ENCODE results near the gene IL5. TPM values are rescaled to one million over a fixed set of nuclear protein-coding genes. Genes with fewer than 3 reads are reported as not detected.
"Not testable (repeated sequence)": the region's sequence is repeated elsewhere in the genome, so short reads cannot be mapped to it uniquely, and the experiment has no call there.

The IL5 gene
- total and polyA plus RNA-seq, 7 experiments from 2014 or later: 1.2 TPM; not detected in 6

- Histone ChIP-seq H3K4me3 (ENCODE audit: low read length) (no peak overlapping the region), H3K4me1 (ENCODE audit: control insufficient read depth in 2 of 2, insufficient read depth in 2 of 2, low read length in 2 of 2) (peaks cover 4% of the 10 kb centered on the region in 2 donors), H3K9me3 (ENCODE audit: control insufficient read depth in 2 of 3, low read length in 3 of 3) (no peaks in the 10 kb centered on the region), H3K36me3 (ENCODE audit: control insufficient read depth in 2 of 3, insufficient read depth in 3 of 3, low read length in 3 of 3) (no peaks in the 10 kb centered on the region), H3K27ac (ENCODE audit: low read depth, low read length) (no peak overlapping the region), H3K27me3 (ENCODE audit: control insufficient read depth in 2 of 2, insufficient read depth in 2 of 2, low read length in 2 of 2) (no peaks in the 10 kb centered on the region)
- Mint-ChIP-seq H3K27me3 (peaks cover 0 to 8% (median 6%) of the 10 kb centered on the region in 5 donors), H3K4me3 (no peak overlapping the region), H3K4me1 (peaks cover 12 to 50% (median 16%) of the 10 kb centered on the region in 7 donors), H3K27ac (no peak overlapping the region), H3K36me3 (peaks cover 0 to 4% (median 0%) of the 10 kb centered on the region in 5 donors), H3K9me3 (no peaks in the 10 kb centered on the region)
- ChIA-PET POLR2A (interaction anchor here (0.6 to 2.1 kb wide), 2 partner anchors 30 to 293 kb away, joined by 3 to 5 read pairs; partner anchors contain the start of gene RAD50), CTCF (interaction anchor here (0.7 to 3.0 kb wide), 5 partner anchors 20 to 1295 kb away, joined by 3 to 22 read pairs (median 3); no protein-coding TSS in a partner anchor)
- intact Hi-C loops (cut with micrococcal nuclease): loop anchor here (1.0 to 10.0 kb wide), 11 partner anchors 29 to 358 kb away; partner anchors contain the start of gene RAD50 (in 1 of the 2)
- peak; percentile 62 for ATAC-seq
- DNase-seq: no peak
Measured at GRCh38 chr5:132526974-132527564, 16.3 kb downstream of the IL5 start.

- Mint-ChIP-seq H3K9me3 (no peaks in the 10 kb centered on the region), H3K4me3 (peak overlapping the region in 1 of 10 donors; percentile 15), H3K36me3 (peaks cover 0 to 7% (median 0%) of the 10 kb centered on the region in 5 donors), H3K4me1 (peaks cover 12 to 51% (median 16%) of the 10 kb centered on the region in 7 donors), H3K27me3 (peaks cover 0 to 1% (median under 1%) of the 10 kb centered on the region in 5 donors), H3K27ac (no peak overlapping the region)
- peaks cover 4% of the 10 kb centered on the region in 2 donors for H3K4me1 ChIP-seq (ENCODE audit: control insufficient read depth in 2 of 2, insufficient read depth in 2 of 2, low read length in 2 of 2)
- POLR2A ChIA-PET: interaction anchor here (0.6 to 2.1 kb wide), 2 partner anchors 30 to 294 kb away, joined by 3 to 5 read pairs; partner anchors contain the start of gene RAD50
- peak; percentile 81 for ATAC-seq
- H3K36me3 ChIP-seq (ENCODE audit: control insufficient read depth in 2 of 3, insufficient read depth in 3 of 3, low read length in 3 of 3): no peaks in the 10 kb centered on the region
- intact Hi-C loops (cut with micrococcal nuclease): loop anchor here (1.0 to 10.0 kb wide), 11 partner anchors 30 to 358 kb away; partner anchors contain the start of gene RAD50 (in 1 of the 2)
- no peaks in the 10 kb centered on the region for H3K27me3 ChIP-seq (ENCODE audit: control insufficient read depth in 2 of 2, insufficient read depth in 2 of 2, low read length in 2 of 2)
- H3K27ac ChIP-seq (ENCODE audit: low read depth, low read length): no peak overlapping the region
- no peak overlapping the region for H3K4me3 ChIP-seq (ENCODE audit: low read length)
- CTCF ChIA-PET: interaction anchor here (0.5 to 3.0 kb wide), 7 partner anchors 20 to 1296 kb away, joined by 3 to 22 read pairs (median 3); no protein-coding TSS in a partner anchor
- H3K9me3 ChIP-seq (ENCODE audit: control insufficient read depth in 2 of 3, low read length in 3 of 3): no peaks in the 10 kb centered on the region
- peak in 8 of 9 donors; percentile 14 to 67 (median 50) for DNase-seq
Measured at GRCh38 chr5:132526290-132526973, 16.9 kb downstream of the IL5 start.

- H3K36me3 ChIP-seq (ENCODE audit: control insufficient read depth in 2 of 3, insufficient read depth in 3 of 3, low read length in 3 of 3): no peaks in the 10 kb centered on the region
- Mint-ChIP-seq H3K9me3 (peaks cover 0 to 2% (median 0%) of the 10 kb centered on the region in 11 donors), H3K4me1 (peaks cover 12 to 55% (median 16%) of the 10 kb centered on the region in 7 donors), H3K4me3 (peak overlapping the region in 1 of 10 donors; percentile 58), H3K27ac (peak overlapping the region in 1 of 9 donors; percentile 50), H3K36me3 (peaks cover 0 to 11% (median 0%) of the 10 kb centered on the region in 5 donors), H3K27me3 (no peaks in the 10 kb centered on the region)
- no peak for DNase-seq
- H3K27ac ChIP-seq (ENCODE audit: low read depth, low read length): no peak overlapping the region
- ATAC-seq: no peak
- POLR2A ChIA-PET: interaction anchor here (2.1 kb wide), 1 partner anchor 32 kb away, joined by 5 read pairs; the partner anchor contains the start of gene RAD50
- H3K9me3 ChIP-seq (ENCODE audit: control insufficient read depth in 2 of 3, low read length in 3 of 3): no peaks in the 10 kb centered on the region
- H3K4me1 ChIP-seq (ENCODE audit: control insufficient read depth in 2 of 2, insufficient read depth in 2 of 2, low read length in 2 of 2): peaks cover 4% of the 10 kb centered on the region in 2 donors
- CTCF ChIA-PET: interaction anchor here (3.0 kb wide), 1 partner anchor 295 kb away, joined by 22 read pairs; no protein-coding TSS in a partner anchor
- intact Hi-C loops (cut with micrococcal nuclease): loop anchor here (5.0 to 10.0 kb wide), 5 partner anchors 52 to 359 kb away; no protein-coding TSS in a partner anchor
- no peaks in the 10 kb centered on the region for H3K27me3 ChIP-seq (ENCODE audit: control insufficient read depth in 2 of 2, insufficient read depth in 2 of 2, low read length in 2 of 2)
- no peak overlapping the region for H3K4me3 ChIP-seq (ENCODE audit: low read length)
Measured at GRCh38 chr5:132525299-132525724, 18.0 kb downstream of the IL5 start.

- ATAC-seq; DNase-seq; H3K4me3 ChIP-seq (ENCODE audit: low read length); H3K4me1 ChIP-seq (ENCODE audit: control insufficient read depth in 2 of 2, insufficient read depth in 2 of 2, low read length in 2 of 2); H3K27ac ChIP-seq (ENCODE audit: low read depth, low read length); H3K9me3 ChIP-seq (ENCODE audit: control insufficient read depth in 2 of 3, low read length in 3 of 3); H3K27me3 Mint-ChIP-seq; POLR2A ChIA-PET; H3K36me3 ChIP-seq (ENCODE audit: control insufficient read depth in 2 of 3, insufficient read depth in 3 of 3, low read length in 3 of 3); H3K9me3 Mint-ChIP-seq; H3K27me3 ChIP-seq (ENCODE audit: control insufficient read depth in 2 of 2, insufficient read depth in 2 of 2, low read length in 2 of 2): not testable (repeated sequence)
- Mint-ChIP-seq H3K4me1 (peaks cover 12 to 58% (median 16%) of the 10 kb centered on the region in 7 donors), H3K27ac (peak overlapping the region in 1 of 9 donors; percentile 50), H3K4me3 (peak overlapping the region in 1 of 10 donors; percentile 58), H3K36me3 (peaks cover 0 to 14% (median 0%) of the 10 kb centered on the region in 5 donors)
- CTCF ChIA-PET: interaction anchor here (3.0 kb wide), 1 partner anchor 296 kb away, joined by 22 read pairs; no protein-coding TSS in a partner anchor
- intact Hi-C loops (cut with micrococcal nuclease): loop anchor here (5.0 to 10.0 kb wide), 6 partner anchors 32 to 360 kb away; partner anchors contain the start of gene RAD50 (in 1 of the 2)
Measured at GRCh38 chr5:132524877-132525276, 18.4 kb downstream of the IL5 start.

- H3K27ac ChIP-seq (ENCODE audit: low read depth, low read length); ATAC-seq; H3K27me3 ChIP-seq (ENCODE audit: control insufficient read depth in 2 of 2, insufficient read depth in 2 of 2, low read length in 2 of 2); POLR2A ChIA-PET; CTCF ChIA-PET; H3K36me3 ChIP-seq (ENCODE audit: control insufficient read depth in 2 of 3, insufficient read depth in 3 of 3, low read length in 3 of 3); DNase-seq; H3K9me3 Mint-ChIP-seq; H3K4me3 ChIP-seq (ENCODE audit: low read length); H3K4me3 Mint-ChIP-seq; H3K4me1 ChIP-seq (ENCODE audit: control insufficient read depth in 2 of 2, insufficient read depth in 2 of 2, low read length in 2 of 2); H3K9me3 ChIP-seq (ENCODE audit: control insufficient read depth in 2 of 3, low read length in 3 of 3); H3K27me3 Mint-ChIP-seq: not testable (repeated sequence)
- Mint-ChIP-seq H3K36me3 (peaks cover 0 to 14% (median 0%) of the 10 kb centered on the region in 5 donors), H3K27ac (peak overlapping the region in 1 of 9 donors; percentile 82), H3K4me1 (peaks cover 0 to 38% (median 8%) of the 10 kb centered on the region in 7 donors)
- intact Hi-C loops (cut with micrococcal nuclease): loop anchor here in 1 of 2 donors (5.0 to 10.0 kb wide), 2 partner anchors 35 to 363 kb away; partner anchors contain the start of gene RAD50
Measured at GRCh38 chr5:132522067-132522466, 21.3 kb downstream of the IL5 start.

- H3K36me3 ChIP-seq (ENCODE audit: control insufficient read depth in 2 of 3, insufficient read depth in 3 of 3, low read length in 3 of 3); H3K9me3 ChIP-seq (ENCODE audit: control insufficient read depth in 2 of 3, low read length in 3 of 3); H3K4me3 Mint-ChIP-seq; POLR2A ChIA-PET; H3K27ac Mint-ChIP-seq; H3K27me3 ChIP-seq (ENCODE audit: control insufficient read depth in 2 of 2, insufficient read depth in 2 of 2, low read length in 2 of 2); CTCF ChIA-PET; DNase-seq; intact Hi-C loops (cut with micrococcal nuclease); H3K4me1 Mint-ChIP-seq; H3K4me1 ChIP-seq (ENCODE audit: control insufficient read depth in 2 of 2, insufficient read depth in 2 of 2, low read length in 2 of 2); ATAC-seq; H3K4me3 ChIP-seq (ENCODE audit: low read length); H3K27ac ChIP-seq (ENCODE audit: low read depth, low read length): not testable (repeated sequence)
- Mint-ChIP-seq H3K27me3 (peaks cover 6 to 32% (median 15%) of the 10 kb centered on the region in 5 donors), H3K9me3 (peaks cover 0 to 20% (median 8%) of the 10 kb centered on the region in 11 donors), H3K36me3 (peaks cover 0 to 15% (median 5%) of the 10 kb centered on the region in 5 donors)
Measured at GRCh38 chr5:132513618-132514336, 29.5 kb downstream of the IL5 start.
